ENCODE measurements around the gene TRAF5. TPM values are rescaled to one million over a fixed set of nuclear protein-coding genes. Genes with fewer than 3 reads are reported as not detected.

TRAF5 gene
- total and polyA plus RNA-seq, 2 of the 4 experiments (the other 2 are of a cell fraction): 10.0 to 14.7 TPM

- Histone ChIP-seq H3K23ac (ENCODE audit: low read depth, low read length) (no peak overlapping the region), H3K4me1 (ENCODE audit: control insufficient read depth, insufficient read depth, low read length) (no peaks in the 10 kb centered on the region), H3K9ac (ENCODE audit: low read depth, low read length) (no peak overlapping the region), H3K4me2 (ENCODE audit: low read depth, low read length) (no peak overlapping the region), H3K4ac (ENCODE audit: low read depth, low read length) (no peak overlapping the region), H2AK5ac (ENCODE audit: low read depth, low read length) (no peak overlapping the region), H2AK9ac (replicated peaks; ENCODE audit: low read depth, low read length, poor library complexity) (no peak overlapping the region), H4K20me1 (ENCODE audit: insufficient read depth, low read length) (no peaks in the 10 kb centered on the region), H3K27ac (ENCODE audit: insufficient read depth, low read length) (no peak overlapping the region), H4K91ac (ENCODE audit: insufficient read depth, low read depth, low read length) (no peak overlapping the region), H3K9me1 (ENCODE audit: insufficient read depth, low read length) (peaks cover 3% of the 10 kb centered on the region; the same call in 1 of the 2 replicates), H4K5ac (ENCODE audit: low read depth, low read length) (no peak overlapping the region), H2BK120ac (ENCODE audit: low read depth, low read length) (no peak overlapping the region), H2AFZ (replicated peaks; ENCODE audit: low read length, poor library complexity) (no peak overlapping the region), H2BK20ac (ENCODE audit: low read depth, low read length) (no peak overlapping the region), H3K56ac (ENCODE audit: extremely low read depth, insufficient read depth, low read length) (no peak overlapping the region), H3K18ac (ENCODE audit: low read depth, low read length) (no peak overlapping the region), H2BK5ac (ENCODE audit: low read depth, low read length, poor library complexity, severe bottlenecking) (no peak overlapping the region), H3K79me1 (ENCODE audit: low read depth in 1 of 2, low read length in 2 of 2) (no peaks in the 10 kb centered on the region; a peak in 1 of 4 replicates), H2BK15ac (ENCODE audit: low read depth, low read length) (no peak overlapping the region), H3K14ac (replicated peaks; ENCODE audit: low read depth, low read length) (no peak overlapping the region), H3K36me3 (ENCODE audit: control insufficient read depth, insufficient read depth, low read length) (peaks cover 21% of the 10 kb centered on the region), H3K9me3 (ENCODE audit: control insufficient read depth, insufficient read depth, low read length) (no peaks in the 10 kb centered on the region), H4K8ac (ENCODE audit: low read depth in 2 of 2, low read length in 2 of 2) (no peak overlapping the region), H3K4me3 (ENCODE audit: insufficient read depth, low read depth, low read length) (no peak overlapping the region), H3K27me3 (ENCODE audit: control insufficient read depth, insufficient read depth, low read length) (no peaks in the 10 kb centered on the region)
- POLR2A ChIA-PET (ENCODE audit: unreplicated experiment): no interaction called here
- CTCF ChIA-PET: interaction anchor here (0.9 kb wide), 1 partner anchor 9 kb away, joined by 3 read pairs; no protein-coding TSS in a partner anchor
- ATAC-seq (ENCODE audit: low read depth) (no peak), DNase-seq (no peak)
- dilution Hi-C loops (cut with HindIII; ENCODE audit: low sequenced_read_pairs, unreplicated experiment): no loop called here
- 82% methylated on average over 2 of the region's 4 CpGs; no CpG with 5 or more reads in 1 of the 2 experiments for WGBS, 2 experiments (ENCODE audit: extremely low coverage in 2 of 2, insufficient read length in 1 of 2)
- no peak for TF ChIP-seq CEBPB (IDR thresholded peaks at IDR 0.05; ENCODE audit: low read depth, low read length)
- no peak for TF ChIP-seq RAD21 (IDR thresholded peaks at IDR 0.05; ENCODE audit: low read length)
- no peak for TF ChIP-seq NFE2L2 (IDR thresholded peaks at IDR 0.05; ENCODE audit: low read depth, low read length)
- TF ChIP-seq CTCF (conservative IDR thresholded peaks at IDR 0.05; ENCODE audit: low read depth, low read length): no peak
- no peak for TF ChIP-seq MAFK (IDR thresholded peaks at IDR 0.05; ENCODE audit: low read depth, low read length)
- no peak for TF ChIP-seq SMC3 (IDR thresholded peaks at IDR 0.05; ENCODE audit: low read depth, low read length)
- TF ChIP-seq USF2 (IDR thresholded peaks at IDR 0.05; ENCODE audit: low read depth, low read length): no peak
- TF ChIP-seq CHD1 (IDR thresholded peaks at IDR 0.05; ENCODE audit: low read depth, low read length): no peak
- TF ChIP-seq MXI1 (IDR thresholded peaks at IDR 0.05; ENCODE audit: borderline replicate concordance, low read depth, low read length): no peak
- TF ChIP-seq FOS (IDR thresholded peaks at IDR 0.05; ENCODE audit: low read depth, low read length): no peak
- no peak for TF ChIP-seq POLR2A (IDR thresholded peaks at IDR 0.05; ENCODE audit: low read depth, low read length)
- TF ChIP-seq ELK1 (IDR thresholded peaks at IDR 0.05; ENCODE audit: borderline replicate concordance, low read depth, low read length): no peak
- no peak for TF ChIP-seq BHLHE40 (IDR thresholded peaks at IDR 0.05; ENCODE audit: low read depth, low read length)
- BruUV-seq (replicated peaks): no TSS peak
- intact Hi-C loops (cut with micrococcal nuclease): no loop called here
- in situ Hi-C loops (cut with MboI; ENCODE audit: low sequenced_read_pairs): no loop called here
Measured at GRCh38 chr1:211372463-211372862, 45.8 kb downstream of the TRAF5 start.
